Activated CD4-positive, alpha-beta T cell treated with anti-CD3 and anti-CD28 coated beads, Interleukin-2, amount 10 ng/mL, durations not matched to agents 24 days and 14 days (primary cell): Measurements from ENCODE around the gene TGM3. TPM values are rescaled to one million over a fixed set of nuclear protein-coding genes. Genes with fewer than 3 reads are reported as not detected.

ENCODE experiments used
- DNase-seq: peaks from one replicate; pipeline ENCODE4 v3.0.0; 2022
- H3K27ac Mint-ChIP-seq: one replicate; pipeline ENCODE4 v1.8.0; 2022; ENCODE audit warnings: mild to moderate bottlenecking, mixed read lengths
- H3K27me3 Mint-ChIP-seq: one replicate; pipeline ENCODE4 v1.8.0; 2022; ENCODE audit warnings: mixed read lengths
- H3K36me3 Mint-ChIP-seq: one replicate; pipeline ENCODE4 v1.8.0; 2022; ENCODE audit warnings: low read depth, mild to moderate bottlenecking, mixed read lengths
- H3K4me1 Mint-ChIP-seq: one replicate; pipeline ENCODE4 v1.8.0; 2021; ENCODE audit warnings: mixed read lengths
- H3K4me3 Mint-ChIP-seq: one replicate; pipeline ENCODE4 v1.8.0; 2022; ENCODE audit warnings: mild to moderate bottlenecking, moderate library complexity, mixed read lengths
- H3K9me3 Mint-ChIP-seq: one replicate; pipeline ENCODE4 v1.8.0; 2021; ENCODE audit warnings: mixed read lengths
- intact Hi-C: fragments of 100-400 bp; cut with micrococcal nuclease; formaldehyde crosslinking; loops from one replicate; pipeline ENCODE4 v1.15.1; 2023
- total RNA-seq: library from RNA; stranded (reverse); gene quantifications from 2 replicates; pipeline ENCODE4 v1.2.3, GENCODE V29; 2022

TGM3 gene
- total RNA-seq, 1 donor from 2014 or later = not detected

DNA sequence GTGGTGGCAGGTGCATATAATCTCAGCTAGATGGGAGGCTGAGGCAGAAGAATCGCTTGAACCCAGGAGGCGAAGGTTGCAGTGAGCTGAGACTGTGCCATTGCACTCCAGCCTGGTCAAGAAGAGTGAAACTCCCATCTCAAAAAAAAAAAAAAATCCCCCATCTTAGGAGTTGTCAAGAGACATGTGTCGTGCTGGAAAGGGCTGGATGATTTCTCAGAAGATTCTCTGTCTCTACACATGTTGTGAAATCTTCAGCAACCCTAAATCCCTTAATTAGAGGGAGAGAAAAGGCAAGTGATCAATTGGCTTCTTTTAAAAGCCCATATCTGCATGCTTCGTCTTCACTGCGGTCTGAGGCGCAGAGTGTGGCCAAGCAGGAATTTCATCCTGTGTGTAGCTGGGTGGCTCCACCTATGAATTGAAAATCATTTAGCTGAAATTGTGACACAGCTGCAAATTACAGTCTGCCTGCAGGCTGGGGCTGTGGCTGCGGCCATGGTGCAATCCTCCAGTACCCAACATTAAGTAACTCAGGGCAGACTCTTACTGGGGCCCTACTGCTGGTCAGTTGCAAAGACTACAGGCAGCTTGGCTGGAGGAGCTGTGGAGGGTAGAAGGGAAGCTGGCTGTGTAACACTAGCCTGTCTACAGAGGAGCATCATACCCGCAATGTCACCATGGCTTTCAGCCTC, 3.2 kb upstream of the TGM3 start:
- H3K4me1 Mint-ChIP-seq = no peaks in the 10 kb centered on the region
- no peaks in the 10 kb centered on the region for H3K36me3 Mint-ChIP-seq
- no peak for DNase-seq
- intact Hi-C loops = no loop called here
- peaks cover 5% of the 10 kb centered on the region for H3K27me3 Mint-ChIP-seq
- no peak overlapping the region for H3K27ac Mint-ChIP-seq
- no peaks in the 10 kb centered on the region for H3K9me3 Mint-ChIP-seq
- H3K4me3 Mint-ChIP-seq = no peak overlapping the region

DNA sequence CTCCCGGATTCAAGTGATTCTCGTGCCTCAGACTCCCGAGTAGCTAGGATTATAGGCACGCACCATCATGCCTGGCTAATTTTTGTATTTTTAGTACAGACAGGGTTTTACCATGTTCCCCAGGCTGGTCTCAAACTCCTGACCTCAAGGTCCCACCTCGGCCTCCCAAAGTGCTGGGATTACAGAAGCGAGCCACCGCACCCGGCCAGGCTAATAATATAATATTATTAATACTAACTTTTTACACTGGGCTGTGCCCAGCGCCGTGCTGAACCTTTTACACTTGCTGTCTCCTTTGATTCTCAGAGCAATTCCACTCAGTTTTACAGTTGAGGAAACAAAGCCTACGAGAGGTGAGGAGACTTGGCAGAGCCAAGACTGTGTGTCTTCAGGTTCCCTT, 2.3 kb upstream of the TGM3 start:
- no peaks in the 10 kb centered on the region for H3K9me3 Mint-ChIP-seq
- intact Hi-C loops = no loop called here
- peaks cover 2% of the 10 kb centered on the region for H3K27me3 Mint-ChIP-seq
- no peak overlapping the region for H3K4me3 Mint-ChIP-seq
- H3K36me3 Mint-ChIP-seq = no peaks in the 10 kb centered on the region
- H3K27ac Mint-ChIP-seq = no peak overlapping the region
- no peaks in the 10 kb centered on the region for H3K4me1 Mint-ChIP-seq
- DNase-seq = no peak

DNA sequence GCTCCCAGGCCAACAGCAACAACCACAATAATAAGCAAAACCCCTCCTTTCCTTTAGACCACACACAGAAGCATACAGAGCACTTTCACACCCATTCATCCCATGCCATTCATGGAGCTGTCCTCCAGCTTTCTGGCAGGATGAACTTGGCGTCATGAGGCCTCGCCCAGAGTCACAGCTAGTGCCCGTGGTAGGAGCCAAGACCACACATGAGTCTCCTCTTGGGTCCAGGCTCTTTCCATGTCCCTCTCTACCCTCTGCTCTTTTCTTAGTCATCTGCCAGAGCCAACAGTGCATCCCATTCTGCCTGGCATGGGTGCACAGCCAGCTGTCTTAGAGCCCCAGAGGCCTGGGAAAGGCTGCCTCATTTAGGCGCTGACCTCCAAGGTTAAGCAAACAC, 1.8 kb upstream of the TGM3 start:
- DNase-seq = no peak
- intact Hi-C loops = no loop called here
- Mint-ChIP-seq H3K36me3 (no peaks in the 10 kb centered on the region), H3K27me3 (peaks cover 2% of the 10 kb centered on the region), H3K4me1 (no peaks in the 10 kb centered on the region), H3K27ac (no peak overlapping the region), H3K4me3 (no peak overlapping the region), H3K9me3 (no peaks in the 10 kb centered on the region)

DNA sequence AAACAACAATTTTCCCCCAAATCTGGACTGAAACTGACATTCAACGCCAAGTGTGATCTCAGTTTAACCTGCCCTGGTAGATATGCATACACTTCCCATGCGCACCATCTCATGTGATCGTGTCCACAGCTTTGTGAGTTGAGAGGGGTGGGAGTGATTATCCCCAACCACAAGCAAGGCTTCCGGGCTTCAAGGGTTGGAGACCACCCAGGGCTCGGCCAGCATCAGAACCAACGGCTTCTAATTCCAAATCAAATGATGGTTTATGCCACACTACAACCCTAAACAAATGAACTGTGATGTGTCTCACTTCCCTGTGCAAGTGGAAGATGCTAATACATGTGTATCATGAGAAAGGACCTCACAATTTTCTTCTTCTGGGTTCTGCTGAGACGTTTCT, 515 bp upstream of the TGM3 start:
- no peak for DNase-seq
- Mint-ChIP-seq H3K4me1 (no peaks in the 10 kb centered on the region), H3K4me3 (no peak overlapping the region), H3K9me3 (no peaks in the 10 kb centered on the region), H3K27ac (no peak overlapping the region), H3K27me3 (peaks cover 2% of the 10 kb centered on the region), H3K36me3 (no peaks in the 10 kb centered on the region)
- intact Hi-C loops = no loop called here

DNA sequence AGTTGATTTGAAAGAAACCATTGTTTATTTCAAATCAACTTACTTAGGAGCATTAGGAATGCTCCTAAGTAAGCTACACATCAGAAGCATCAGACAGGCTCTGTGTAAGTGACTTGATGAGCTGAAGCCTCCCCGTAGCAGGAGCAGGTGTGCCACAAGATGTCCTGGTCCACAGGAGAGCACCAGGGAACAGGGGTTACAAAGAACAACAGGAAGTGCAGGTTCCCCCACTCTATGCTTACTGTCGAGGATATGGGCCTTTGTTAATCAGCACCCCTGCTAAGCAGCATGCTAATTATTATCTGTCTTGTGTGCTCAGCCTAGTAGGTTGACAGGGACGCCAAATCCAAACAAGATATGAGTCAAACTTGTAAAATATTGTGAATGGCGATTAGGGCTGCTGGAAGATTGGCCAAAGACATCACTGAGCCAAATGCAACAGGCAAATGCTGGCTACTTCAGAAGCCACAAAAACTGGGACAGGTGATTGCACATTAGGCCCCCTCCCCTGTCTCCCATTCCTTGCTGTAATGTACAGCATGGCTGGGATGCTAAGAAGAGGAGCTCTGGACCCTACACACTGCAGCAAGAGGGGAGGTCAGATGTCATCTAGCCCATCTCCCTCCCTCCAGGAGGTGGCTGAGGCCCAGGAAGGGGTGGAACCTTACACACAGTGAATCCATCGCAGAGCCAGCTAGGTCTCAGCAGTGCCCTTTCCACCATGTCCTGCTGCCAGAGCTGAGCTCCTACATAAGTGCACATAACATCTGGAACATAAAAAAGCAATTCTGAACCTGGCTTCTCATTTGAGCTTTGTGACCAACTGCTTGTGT, 939 bp downstream of the TGM3 start:
- no peak for DNase-seq
- intact Hi-C loops = no loop called here
- H3K27me3 Mint-ChIP-seq = peaks cover 2% of the 10 kb centered on the region
- no peak overlapping the region for H3K27ac Mint-ChIP-seq
- H3K4me1 Mint-ChIP-seq = peaks cover 3% of the 10 kb centered on the region
- H3K36me3 Mint-ChIP-seq = no peaks in the 10 kb centered on the region
- H3K4me3 Mint-ChIP-seq = no peak overlapping the region
- H3K9me3 Mint-ChIP-seq = no peaks in the 10 kb centered on the region

DNA sequence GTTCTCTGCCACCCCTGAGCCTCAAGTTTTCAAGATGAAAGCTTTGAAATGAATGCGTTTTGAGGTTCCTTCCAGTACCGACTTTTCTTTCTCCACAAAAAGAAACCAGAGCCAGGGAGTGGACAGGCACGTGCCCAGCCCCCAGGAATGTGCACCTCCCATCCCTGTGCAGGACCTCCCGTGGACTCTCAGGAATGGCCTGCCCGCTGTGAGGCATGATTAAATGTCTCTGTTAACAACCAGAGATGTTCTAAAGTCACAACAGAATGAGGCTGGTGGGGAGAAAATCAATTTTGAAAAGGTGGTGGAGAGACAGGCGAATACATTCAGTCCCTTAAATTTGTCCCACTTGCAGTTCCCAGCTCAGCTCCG, 1.5 kb downstream of the TGM3 start:
- intact Hi-C loops = no loop called here
- Mint-ChIP-seq H3K27ac (no peak overlapping the region), H3K27me3 (peaks cover 2% of the 10 kb centered on the region)

DNA sequence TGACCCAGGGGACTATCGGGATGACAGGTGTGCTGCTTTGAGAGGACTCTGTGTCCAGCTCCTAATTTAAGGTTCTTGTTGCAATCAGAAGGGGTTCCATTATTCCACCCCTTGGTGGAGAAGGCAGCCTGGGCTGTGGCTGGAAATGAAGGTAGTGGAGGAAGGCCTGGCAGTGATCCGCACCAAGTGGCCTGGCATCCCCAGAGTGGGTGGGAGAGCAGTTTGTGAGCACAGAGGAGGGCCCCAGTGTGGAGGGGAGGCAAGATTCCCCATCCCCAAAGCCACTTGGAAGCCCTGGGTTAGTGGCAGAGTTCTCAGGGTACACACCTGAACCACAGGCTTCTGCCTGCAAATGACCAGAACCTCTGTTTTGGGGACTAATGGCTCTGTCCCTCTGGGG, 2.3 kb downstream of the TGM3 start:
- Mint-ChIP-seq H3K4me1 (peaks cover 3% of the 10 kb centered on the region), H3K36me3 (no peaks in the 10 kb centered on the region), H3K4me3 (no peak overlapping the region), H3K27ac (no peak overlapping the region), H3K9me3 (no peaks in the 10 kb centered on the region), H3K27me3 (peaks cover 3% of the 10 kb centered on the region)
- intact Hi-C loops = no loop called here
- no peak for DNase-seq

More for the DNA sequence above, 1.5 kb downstream of the TGM3 start:
- no peak for DNase-seq
- Mint-ChIP-seq H3K9me3 (no peaks in the 10 kb centered on the region), H3K4me1 (peaks cover 3% of the 10 kb centered on the region), H3K36me3 (no peaks in the 10 kb centered on the region), H3K4me3 (no peak overlapping the region)

DNA sequence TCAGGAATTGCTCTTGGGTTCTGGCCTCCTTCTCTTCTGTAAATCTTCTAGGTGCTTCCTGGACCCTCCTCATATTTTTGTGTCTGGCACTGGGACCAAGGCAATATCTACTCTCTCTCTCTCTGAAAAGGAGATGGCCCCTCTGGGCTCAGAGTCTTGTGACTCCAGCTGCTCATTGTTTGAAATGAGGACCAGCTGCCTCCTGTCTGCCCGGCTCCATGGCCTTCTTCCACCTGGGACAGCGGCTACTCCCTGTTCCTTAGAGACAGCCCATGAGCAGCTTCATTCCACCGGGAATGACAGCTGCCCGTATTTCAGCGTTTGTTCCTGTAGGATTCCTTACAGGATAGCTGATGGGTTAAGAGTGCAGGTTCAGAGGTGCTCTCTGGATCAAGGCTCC, 2.9 kb downstream of the TGM3 start:
- peaks cover 5% of the 10 kb centered on the region for H3K27me3 Mint-ChIP-seq
- no peaks in the 10 kb centered on the region for H3K36me3 Mint-ChIP-seq
- no peak overlapping the region for H3K27ac Mint-ChIP-seq
- intact Hi-C loops = no loop called here
- no peaks in the 10 kb centered on the region for H3K9me3 Mint-ChIP-seq
- peaks cover 3% of the 10 kb centered on the region for H3K4me1 Mint-ChIP-seq
- H3K4me3 Mint-ChIP-seq = no peak overlapping the region
- DNase-seq = no peak

DNA sequence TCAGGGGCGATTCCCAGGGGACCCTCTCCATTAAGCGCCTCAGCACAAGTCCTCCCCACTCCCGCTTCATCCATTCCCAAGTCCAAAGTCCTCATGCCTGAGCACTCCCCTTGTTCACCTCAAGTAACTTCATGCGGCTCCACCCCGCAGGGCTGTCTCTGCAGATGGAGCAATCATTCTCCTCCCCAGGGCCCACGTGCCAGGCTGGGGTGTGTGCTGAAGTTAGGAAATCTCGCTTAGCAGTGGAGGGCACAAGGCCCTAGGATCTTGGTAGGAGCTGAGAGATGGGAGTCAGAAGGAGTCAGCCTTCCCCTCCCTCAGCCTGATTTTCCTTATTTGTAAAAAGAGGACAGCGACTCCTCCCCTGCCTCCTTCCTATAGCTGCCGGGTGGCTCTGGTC, 3.5 kb downstream of the TGM3 start:
- H3K27ac Mint-ChIP-seq = no peak overlapping the region
- no peaks in the 10 kb centered on the region for H3K9me3 Mint-ChIP-seq
- DNase-seq = no peak
- H3K36me3 Mint-ChIP-seq = no peaks in the 10 kb centered on the region
- H3K4me1 Mint-ChIP-seq = peaks cover 3% of the 10 kb centered on the region
- no peak overlapping the region for H3K4me3 Mint-ChIP-seq
- peaks cover 5% of the 10 kb centered on the region for H3K27me3 Mint-ChIP-seq
- intact Hi-C loops = no loop called here

DNA sequence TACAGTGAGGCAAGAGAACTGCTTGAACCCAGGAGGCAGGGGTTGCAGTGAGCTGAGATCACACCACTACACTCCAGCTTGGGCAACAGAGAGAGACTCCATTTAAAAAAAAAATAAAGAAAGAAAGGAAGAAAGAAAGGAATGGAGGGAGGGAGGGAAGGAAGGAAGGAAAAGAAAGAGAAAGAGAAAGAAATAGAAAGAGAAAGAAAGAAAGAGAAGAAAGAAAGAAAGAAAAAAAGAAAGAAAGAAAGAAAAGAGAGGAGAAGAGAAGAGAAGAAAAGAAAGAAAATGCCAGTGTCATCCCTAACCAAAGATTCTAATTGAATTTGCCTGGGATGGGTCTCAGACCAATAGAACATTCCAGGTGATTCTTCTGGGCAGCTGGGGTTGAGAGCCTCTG, 4.2 kb downstream of the TGM3 start:
- H3K27ac Mint-ChIP-seq = no peak overlapping the region
- H3K36me3 Mint-ChIP-seq = no peaks in the 10 kb centered on the region
- no peak overlapping the region for H3K4me3 Mint-ChIP-seq
- H3K9me3 Mint-ChIP-seq = no peaks in the 10 kb centered on the region
- H3K27me3 Mint-ChIP-seq = peaks cover 5% of the 10 kb centered on the region
- intact Hi-C loops = no loop called here
- DNase-seq = no peak
- peaks cover 3% of the 10 kb centered on the region for H3K4me1 Mint-ChIP-seq

DNA sequence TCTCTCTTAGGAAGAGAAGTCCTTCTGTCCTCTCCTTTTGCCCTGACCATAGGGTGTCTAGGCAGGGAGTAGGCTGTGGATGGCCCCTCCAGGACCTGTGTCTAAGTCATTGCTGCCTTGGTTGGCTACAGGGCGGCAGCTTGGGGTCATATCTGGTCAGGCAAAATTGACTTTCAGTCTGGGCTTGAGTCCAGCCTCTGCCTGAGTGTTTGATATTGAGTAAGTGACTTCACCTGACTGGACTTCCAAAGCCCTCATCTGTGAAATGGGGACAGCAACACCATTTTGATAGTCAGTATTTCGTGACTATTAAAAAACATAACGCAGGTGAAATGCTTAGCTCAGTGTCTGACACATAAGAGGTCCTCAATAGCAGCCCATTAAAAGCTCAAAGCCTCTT, 4.6 kb downstream of the TGM3 start:
- no peak for DNase-seq
- peaks cover 3% of the 10 kb centered on the region for H3K4me1 Mint-ChIP-seq
- no peak overlapping the region for H3K4me3 Mint-ChIP-seq
- no peaks in the 10 kb centered on the region for H3K9me3 Mint-ChIP-seq
- no peak overlapping the region for H3K27ac Mint-ChIP-seq
- H3K27me3 Mint-ChIP-seq = peaks cover 5% of the 10 kb centered on the region
- intact Hi-C loops = no loop called here
- no peaks in the 10 kb centered on the region for H3K36me3 Mint-ChIP-seq

DNA sequence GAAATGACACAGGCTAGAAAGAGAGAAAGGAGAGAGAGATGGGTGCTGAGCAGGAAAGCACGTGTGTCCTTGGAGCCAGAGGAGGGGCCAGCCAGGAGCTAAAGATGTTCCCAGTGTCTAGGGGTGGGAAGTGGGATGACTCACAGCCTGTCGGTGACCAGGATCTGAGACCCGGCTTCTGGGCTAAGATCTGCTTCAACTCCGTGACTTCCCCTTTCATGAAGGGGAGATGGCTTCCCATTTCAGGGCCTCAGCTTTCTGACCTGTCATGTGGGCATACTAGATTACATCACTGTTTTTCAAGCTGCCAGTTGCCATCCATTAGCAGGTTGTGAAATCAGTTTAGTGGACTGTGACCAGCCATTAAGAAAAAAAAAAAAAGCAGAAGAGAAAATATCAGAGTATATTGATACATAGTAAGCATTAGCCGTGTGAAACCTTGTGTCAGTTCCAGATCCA, 5.4 kb downstream of the TGM3 start:
- Mint-ChIP-seq H3K27me3 (peaks cover 5% of the 10 kb centered on the region), H3K4me1 (peaks cover 3% of the 10 kb centered on the region), H3K36me3 (no peaks in the 10 kb centered on the region), H3K27ac (no peak overlapping the region), H3K4me3 (no peak overlapping the region), H3K9me3 (no peaks in the 10 kb centered on the region)
- intact Hi-C loops = no loop called here
- no peak for DNase-seq

DNA sequence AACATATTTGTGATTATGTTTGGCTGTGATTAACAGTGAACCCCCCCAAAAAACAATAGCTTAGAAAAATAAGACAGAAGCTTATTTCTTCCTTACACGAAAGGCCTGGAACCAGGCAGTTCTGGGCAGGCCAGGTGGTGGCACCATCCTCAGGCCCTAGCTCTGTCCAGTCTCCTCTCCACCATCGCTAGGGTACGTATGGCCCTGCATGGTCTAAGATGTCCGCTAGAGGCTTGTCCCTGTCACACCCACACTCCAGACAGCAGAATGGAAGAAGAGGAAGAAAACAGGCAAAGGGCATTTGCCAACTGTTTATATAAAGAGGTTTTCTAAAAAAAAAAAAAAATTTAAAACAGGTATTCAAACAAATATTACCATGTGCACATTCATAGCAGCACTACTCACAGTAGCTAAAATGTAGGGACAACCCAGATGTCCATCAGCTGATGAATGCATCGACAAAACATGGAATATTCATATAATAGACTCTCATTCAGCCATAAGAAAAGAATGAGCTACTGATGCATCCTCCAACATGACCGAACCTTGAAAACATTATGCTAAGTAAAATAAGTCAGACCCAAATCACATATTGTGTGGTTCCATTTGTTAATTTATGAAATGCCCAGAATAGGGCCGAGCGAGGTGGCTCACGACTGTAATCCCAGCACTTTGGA, 6.7 kb downstream of the TGM3 start:
- peaks cover 3% of the 10 kb centered on the region for H3K4me1 Mint-ChIP-seq
- no peaks in the 10 kb centered on the region for H3K36me3 Mint-ChIP-seq
- peaks cover 5% of the 10 kb centered on the region for H3K27me3 Mint-ChIP-seq
- no peak overlapping the region for H3K4me3 Mint-ChIP-seq
- DNase-seq = no peak
- no peak overlapping the region for H3K27ac Mint-ChIP-seq
- intact Hi-C loops = no loop called here
- H3K9me3 Mint-ChIP-seq = no peaks in the 10 kb centered on the region

DNA sequence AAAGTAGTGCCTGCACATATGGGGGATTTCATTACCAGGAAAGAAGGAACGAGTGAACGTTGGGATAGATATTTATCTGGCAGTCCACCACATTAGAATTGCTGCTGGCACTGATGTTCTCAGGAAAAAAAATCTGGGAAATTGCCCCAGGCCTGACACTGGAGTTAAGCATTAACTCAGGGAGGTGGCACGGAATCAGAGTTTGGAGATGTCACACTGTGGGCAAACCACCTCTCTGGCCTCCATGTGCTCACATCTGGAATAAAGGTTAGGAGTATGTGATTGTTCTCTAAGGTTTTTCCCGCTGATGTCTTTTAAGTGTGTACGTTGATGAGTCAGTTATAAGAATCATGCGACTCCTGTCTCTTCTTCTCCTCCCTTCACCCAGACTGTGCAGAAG, 7.9 kb downstream of the TGM3 start:
- H3K4me1 Mint-ChIP-seq = peaks cover 3% of the 10 kb centered on the region
- no peak for DNase-seq
- H3K9me3 Mint-ChIP-seq = no peaks in the 10 kb centered on the region
- intact Hi-C loops = no loop called here
- H3K27me3 Mint-ChIP-seq = peaks cover 3% of the 10 kb centered on the region
- no peak overlapping the region for H3K4me3 Mint-ChIP-seq
- H3K36me3 Mint-ChIP-seq = no peaks in the 10 kb centered on the region
- H3K27ac Mint-ChIP-seq = no peak overlapping the region
